Stimulated activated CD4-positive, alpha-beta T cell treated with anti-CD3 and anti-CD28 coated beads, Interleukin-4, amount 100 ng/mL, for 1 hour (primary cell): ENCODE results near the gene CETP.

ENCODE experiments used
- DNase-seq: peaks from one replicate; pipeline ENCODE4 v3.0.0-alpha.2; 2020

CETP gene

GRCh38 chr16:56935201-56935600 lies 26.5 kb upstream of the CETP start:
- no peak for DNase-seq

DNA sequence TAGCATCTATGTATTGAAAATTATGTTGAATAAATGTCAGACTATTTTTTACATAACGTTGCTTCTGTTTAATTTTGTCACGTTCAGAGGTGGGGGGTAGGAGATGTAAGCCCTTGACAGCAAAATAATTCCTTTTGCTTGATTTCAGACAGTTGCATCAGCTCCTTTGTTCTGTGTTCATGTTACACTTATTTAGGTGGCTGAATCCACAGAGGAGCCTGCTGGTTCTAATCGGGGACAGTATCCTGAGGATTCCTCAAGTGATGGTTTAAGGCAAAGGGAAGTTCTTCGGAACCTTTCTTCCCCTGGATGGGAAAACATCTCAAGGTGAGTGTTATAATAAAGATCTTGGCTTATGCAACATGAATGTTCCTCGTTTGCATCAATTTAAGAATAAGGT lies 25.3 kb upstream of the CETP start:
- no peak for DNase-seq

GRCh38 chr16:56936950-56937349 lies 24.8 kb upstream of the CETP start:
- no peak for DNase-seq

GRCh38 chr16:56938664-56939513 lies 22.9 kb upstream of the CETP start:
- DNase-seq: no peak

- DNase-seq: no peak
Observed at GRCh38 chr16:56939801-56940200, 21.9 kb upstream of the CETP start.

DNA sequence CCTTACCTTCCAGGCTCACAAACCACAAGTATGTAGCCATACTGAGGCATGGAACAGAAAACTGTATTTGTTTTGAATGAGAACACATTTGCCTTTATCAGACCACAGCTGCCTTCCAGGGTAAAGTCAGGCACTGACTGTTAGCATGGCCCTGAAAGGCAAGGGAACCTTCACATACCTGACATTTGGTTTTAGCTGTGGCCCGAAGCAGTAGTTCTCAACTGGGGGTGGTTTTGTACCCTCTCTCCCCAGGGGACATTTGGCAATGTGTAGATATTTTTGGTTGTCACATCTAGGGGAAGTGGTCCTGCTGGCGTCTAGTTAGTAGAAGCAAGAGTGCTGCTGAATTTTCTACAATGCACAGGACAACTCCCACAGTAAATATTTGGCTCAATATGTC lies 20.7 kb upstream of the CETP start:
- no peak for DNase-seq

- no peak for DNase-seq
Observed at GRCh38 chr16:56941856-56942331, 19.9 kb upstream of the CETP start.

GRCh38 chr16:56943761-56944375 lies 17.9 kb upstream of the CETP start:
- DNase-seq: no peak

DNA sequence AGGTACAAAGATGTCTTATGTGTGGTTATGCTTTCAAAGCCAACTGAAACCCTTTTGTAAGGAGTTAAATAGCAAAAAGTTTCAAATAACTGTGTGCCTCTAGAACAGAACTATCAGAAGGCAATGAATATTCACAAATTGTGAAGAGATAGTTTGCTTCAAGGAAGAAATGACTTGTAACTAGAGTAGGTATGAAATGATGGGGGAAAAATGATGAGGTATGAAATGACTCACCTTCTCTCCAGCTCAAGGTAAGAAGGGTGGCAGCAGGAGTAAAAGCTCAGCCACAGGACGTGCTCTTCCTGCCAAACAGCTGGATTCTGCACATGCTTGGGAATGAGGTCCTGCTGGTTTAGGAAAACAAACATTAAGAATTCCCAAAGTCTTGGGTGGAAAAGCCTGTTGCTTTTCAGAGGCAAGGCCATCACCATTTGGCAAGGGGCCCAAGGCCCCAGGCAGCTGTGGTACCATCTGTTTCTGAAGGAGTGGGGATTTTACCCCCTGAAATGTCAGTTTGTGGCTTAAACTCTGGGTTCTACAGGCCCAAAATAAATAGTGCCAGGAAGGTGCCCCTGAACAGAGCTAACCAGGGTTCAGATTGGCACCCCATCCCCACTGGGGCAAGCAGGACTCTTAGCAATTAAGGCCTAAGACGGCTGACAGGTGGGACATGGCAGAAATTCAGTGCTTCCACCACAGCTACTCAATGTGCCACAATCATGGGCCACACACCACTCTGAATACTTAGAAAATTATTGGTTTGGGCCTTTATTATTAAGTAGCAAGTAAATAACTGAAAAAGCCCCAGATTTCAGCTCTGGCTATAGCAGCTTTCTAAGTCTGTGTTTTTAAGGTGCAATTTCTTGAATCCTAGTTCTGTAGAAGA lies 16.6 kb upstream of the CETP start:
- DNase-seq: peak; percentile 23

- DNase-seq: no peak
Observed at GRCh38 chr16:56945847-56946527, 15.8 kb upstream of the CETP start.

- DNase-seq: peak; percentile 18
Observed at GRCh38 chr16:56946767-56947603, 14.8 kb upstream of the CETP start.

DNA sequence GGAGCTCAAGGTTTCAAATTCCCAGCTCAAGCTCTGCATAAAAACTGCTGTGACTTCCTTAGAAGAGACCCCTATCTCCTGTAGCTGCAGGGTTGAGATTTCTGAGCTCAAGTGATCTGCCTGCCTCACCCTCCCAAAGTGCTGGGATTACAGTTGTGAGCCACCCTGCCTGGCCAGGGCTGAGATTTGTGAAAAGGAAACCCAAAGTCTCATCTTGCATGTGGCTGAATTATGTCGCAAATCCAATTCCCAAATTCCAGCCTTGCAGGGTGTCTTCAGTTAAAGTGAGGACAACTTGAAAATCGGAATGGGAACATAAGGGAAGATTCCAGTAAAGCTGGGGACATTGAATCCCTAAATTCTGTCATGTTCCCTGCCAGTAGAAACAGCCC lies 14.2 kb upstream of the CETP start:
- DNase-seq: no peak

GRCh38 chr16:56948234-56948633 lies 13.5 kb upstream of the CETP start:
- no peak for DNase-seq

DNA sequence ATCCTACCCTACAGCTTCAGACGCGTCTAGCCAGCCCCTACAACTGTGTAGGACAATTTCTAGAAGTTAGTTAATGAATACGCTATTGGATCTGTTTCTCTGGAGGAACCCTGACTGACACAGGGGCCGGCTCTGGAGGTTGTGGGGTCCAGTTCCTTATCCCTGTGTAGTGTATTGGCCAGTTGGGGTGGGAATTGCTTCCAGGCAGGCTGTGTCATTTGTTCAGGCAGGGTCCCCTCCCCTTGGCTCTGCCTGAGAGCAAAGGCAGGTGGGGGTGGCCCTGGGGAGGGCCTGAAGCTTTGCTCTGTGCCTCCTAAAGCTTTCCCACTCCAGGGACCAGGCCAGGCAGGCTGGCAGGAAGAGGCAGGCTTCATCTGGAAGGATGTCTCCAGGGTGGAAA lies 11.7 kb upstream of the CETP start:
- DNase-seq: no peak

DNA sequence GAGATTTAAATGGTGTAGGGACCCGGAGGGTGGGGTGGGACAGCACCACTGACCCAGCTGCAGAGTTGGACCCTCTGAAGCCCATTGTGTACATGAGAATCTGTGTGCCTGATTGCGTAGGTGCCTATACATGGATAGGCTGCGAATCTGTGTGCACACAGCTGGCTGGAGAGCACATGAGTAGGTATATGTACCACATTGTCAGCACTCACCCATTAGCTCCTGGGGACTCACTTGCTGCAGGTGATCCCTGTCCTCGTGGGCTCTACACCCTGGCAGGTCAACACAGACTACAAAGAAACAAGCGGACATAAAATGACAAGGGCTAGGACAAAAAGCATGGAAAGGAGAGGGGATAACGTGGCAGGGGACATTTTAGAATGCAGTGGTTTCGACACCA lies 11.3 kb upstream of the CETP start:
- DNase-seq: no peak

DNA sequence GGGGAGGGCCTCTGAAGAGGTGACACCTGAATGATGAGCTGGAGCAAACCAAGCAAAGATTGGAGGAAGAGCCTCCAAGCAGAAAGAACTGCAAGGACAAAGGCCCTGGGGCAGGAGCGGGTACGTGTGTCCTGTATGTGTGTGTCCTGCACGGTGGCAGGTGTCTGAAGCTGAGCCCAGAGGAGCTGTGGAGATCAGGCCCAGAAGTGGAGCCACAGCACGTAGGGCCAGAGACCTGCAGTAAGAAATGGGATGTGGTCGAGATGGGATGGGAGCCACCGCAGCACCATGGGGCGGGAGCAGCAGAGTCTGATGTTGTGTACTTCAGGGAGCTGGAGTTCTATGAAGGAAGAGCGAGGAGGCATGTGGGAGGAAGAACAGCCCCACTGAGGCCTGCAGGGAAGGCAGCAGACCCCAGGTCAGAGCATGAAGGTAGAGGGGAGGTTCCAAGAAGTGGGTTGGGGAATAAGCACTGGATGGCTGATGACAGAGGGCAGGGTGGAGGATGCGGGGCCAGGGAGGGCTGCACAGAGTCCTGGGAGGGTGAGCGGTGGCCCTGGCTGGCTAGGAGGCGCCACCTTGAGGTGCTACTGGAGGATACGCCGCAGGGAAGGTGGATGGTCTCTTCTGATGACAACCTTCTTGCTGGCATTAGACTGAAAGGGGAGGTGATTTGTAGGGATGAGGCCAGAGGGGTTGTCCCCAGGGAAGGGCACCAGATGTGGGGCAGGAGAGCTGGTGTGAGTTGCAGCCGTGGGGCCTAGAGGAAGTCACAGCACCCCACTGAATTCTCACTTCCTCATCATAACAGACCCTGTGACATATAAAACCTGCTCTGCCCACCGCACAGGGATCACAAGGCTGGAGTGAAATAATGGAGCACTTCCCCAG lies 10.6 kb upstream of the CETP start:
- peak; percentile 63 for DNase-seq

GRCh38 chr16:56953006-56953405 lies 8.7 kb upstream of the CETP start:
- DNase-seq: no peak

DNA sequence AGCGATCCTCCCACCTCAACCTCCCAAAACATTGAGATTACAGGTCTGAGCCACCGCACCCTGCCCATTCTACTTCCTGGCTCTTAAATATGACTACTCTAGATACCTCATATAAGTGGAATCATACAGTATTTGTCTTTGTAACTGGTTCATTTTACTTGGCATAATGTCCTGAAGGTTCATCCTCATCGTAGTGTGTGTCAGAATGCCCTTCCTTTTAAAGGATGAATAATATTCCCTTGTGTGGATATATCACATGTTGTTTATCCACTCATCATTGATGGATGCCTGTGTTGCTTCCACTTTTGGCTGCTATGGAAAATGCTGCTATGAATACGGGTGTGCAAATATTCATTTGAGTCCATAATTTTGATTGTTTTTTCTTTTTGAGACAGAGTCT lies 5.7 kb upstream of the CETP start:
- DNase-seq: no peak

DNA sequence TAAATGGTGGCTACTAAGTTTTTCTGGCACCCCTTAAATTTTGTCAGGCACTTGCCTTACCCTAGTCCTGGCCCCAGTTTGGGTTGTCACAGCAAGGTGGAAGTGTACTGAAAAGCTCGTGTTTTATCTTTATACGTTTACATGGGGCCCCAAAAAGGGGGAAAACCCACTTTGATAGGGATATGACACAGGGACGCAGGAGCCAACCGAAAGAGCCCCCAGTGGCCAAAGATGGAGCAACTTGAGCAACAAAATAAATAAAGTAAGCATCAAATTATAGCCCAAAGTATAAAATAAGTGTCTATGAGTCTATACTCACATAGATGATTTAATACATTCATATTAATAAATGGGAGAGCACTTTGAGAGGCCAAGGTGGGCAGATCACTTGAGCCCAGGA lies 5.0 kb upstream of the CETP start:
- DNase-seq: no peak

DNA sequence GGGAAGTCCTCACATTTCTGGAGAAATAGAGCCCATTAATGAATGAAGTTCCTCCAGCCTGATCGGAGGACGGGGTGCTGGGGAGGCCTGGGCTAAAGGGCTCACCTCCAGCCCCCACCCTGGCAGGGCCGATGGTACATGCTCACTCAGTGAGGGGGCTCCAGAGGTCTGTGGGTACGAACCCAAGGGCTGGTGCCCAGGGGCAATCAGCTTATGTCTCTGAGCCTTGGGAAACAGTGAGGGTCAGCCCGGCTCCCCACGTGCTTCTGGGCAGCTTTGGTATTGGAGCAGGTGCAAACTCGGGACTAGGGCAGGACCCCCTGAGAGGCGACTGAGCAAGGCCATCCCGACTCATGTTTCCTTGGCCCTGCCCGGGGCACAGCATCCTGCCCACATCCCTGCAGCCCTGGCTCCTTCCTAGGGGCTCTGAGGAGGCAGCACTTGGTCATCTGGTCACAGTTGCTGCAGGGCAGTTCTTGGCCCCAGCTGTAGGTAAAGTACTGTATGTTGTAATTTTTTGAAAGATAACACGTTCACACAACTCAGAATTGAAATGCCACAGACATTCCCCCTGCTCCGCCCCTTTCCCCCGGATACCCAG lies 969 bp upstream of the CETP start:
- DNase-seq: no peak
